CD4-positive, CD25-positive, alpha-beta regulatory T cell (primary cell): ENCODE measurements around the gene SGCD. TPM values are rescaled to one million over a fixed set of nuclear protein-coding genes. Genes with fewer than 3 reads are reported as not detected.

ENCODE experiments used
- ATAC-seq, 2 donors: fragments of 150-1000 bp; cut with Tn5 transposase; one replicate each; pipeline ENCODE4 v1.10.0; 2021; ENCODE audit warnings: low read depth in 2 of 2, moderate number of reproducible peaks in 2 of 2, moderate library complexity in 1 of 2
- DNase-seq, 3 donors: peaks; one replicate each; pipeline versions ENCODE4 v3.0.0 to v3.0.0-alpha.2; 2012 to 2022; ENCODE audit warnings: mixed read lengths in 1 of 3
- H3K27ac ChIP-seq: one replicate; pipeline ENCODE4 v1.7.0; 2013; ENCODE audit warnings: mild to moderate bottlenecking, low read length; ENCODE audit not compliant: insufficient read depth, poor library complexity, severe bottlenecking
- H3K27me3 ChIP-seq: one replicate; pipeline ENCODE4 v1.7.0; 2013; ENCODE audit warnings: low read length; ENCODE audit not compliant: control insufficient read depth, insufficient read depth
- H3K36me3 ChIP-seq: one replicate; pipeline ENCODE4 v1.7.0; 2013; ENCODE audit warnings: mild to moderate bottlenecking, low read length, moderate library complexity; ENCODE audit not compliant: control insufficient read depth, insufficient read depth
- H3K4me1 ChIP-seq: 2 replicates; pipeline ENCODE4 v1.7.0; 2013; ENCODE audit warnings: mild to moderate bottlenecking, low read length; ENCODE audit not compliant: insufficient read depth, control insufficient read depth, poor library complexity, severe bottlenecking
- H3K4me3 ChIP-seq: one replicate; pipeline ENCODE4 v1.7.0; 2013; ENCODE audit warnings: low read depth, mild to moderate bottlenecking, low read length, moderate library complexity
- H3K9me3 ChIP-seq, 2 experiments: 1 replicate in 1 of 2; 2 replicates in 1 of 2; pipeline ENCODE4 v1.7.0; 2013; ENCODE audit warnings: low read length in 2 of 2, mild to moderate bottlenecking in 1 of 2, moderate library complexity in 1 of 2; ENCODE audit not compliant: control insufficient read depth in 2 of 2
- H3K27ac Mint-ChIP-seq, 3 donors: one replicate each; pipeline ENCODE4 v1.8.0; 2020 to 2022; ENCODE audit warnings: mild to moderate bottlenecking in 3 of 3, mixed read lengths in 3 of 3, moderate library complexity in 2 of 3
- H3K27me3 Mint-ChIP-seq: one replicate; pipeline ENCODE4 v1.8.0; 2022; ENCODE audit warnings: mild to moderate bottlenecking, mixed read lengths
- H3K36me3 Mint-ChIP-seq: one replicate; pipeline ENCODE4 v1.8.0; 2020; ENCODE audit warnings: mixed read lengths
- H3K4me1 Mint-ChIP-seq, 4 donors: one replicate each; pipeline ENCODE4 v1.8.0; 2020 to 2022; ENCODE audit warnings: mixed read lengths in 4 of 4, mild to moderate bottlenecking in 1 of 4
- H3K4me3 Mint-ChIP-seq, 4 donors: one replicate each; pipeline ENCODE4 v1.8.0; 2020 to 2022; ENCODE audit warnings: mild to moderate bottlenecking in 4 of 4, mixed read lengths in 4 of 4, moderate library complexity in 3 of 4
- H3K9me3 Mint-ChIP-seq, 7 donors: one replicate each; pipeline ENCODE4 v1.8.0; 2020 to 2022; ENCODE audit warnings: mixed read lengths in 7 of 7, mild to moderate bottlenecking in 3 of 7, moderate library complexity in 2 of 7
- polyA plus RNA-seq, 4 donors: library from polyadenylated mRNA; unstranded; fragments of 300-500 nt; fragmentation: Illumina TruSeq; gene quantifications; one replicate each; pipeline ENCODE4 v1.2.3, GENCODE V29; 2021
- total RNA-seq: library from RNA; stranded (reverse); gene quantifications from one replicate; pipeline ENCODE4 v1.2.3, GENCODE V29; 2022

SGCD gene
- total and polyA plus RNA-seq, 5 donors from 2014 or later: not detected

- DNase-seq: no peak
- H3K27me3 Mint-ChIP-seq: peaks cover 5% of the 10 kb centered on the region
- Histone ChIP-seq H3K27ac (no peak overlapping the region), H3K9me3 (no peaks in the 10 kb centered on the region), H3K27me3 (peaks cover 2% of the 10 kb centered on the region), H3K4me3 (no peak overlapping the region), H3K36me3 (no peaks in the 10 kb centered on the region), H3K4me1 (no peaks in the 10 kb centered on the region)
- H3K4me1 Mint-ChIP-seq: no peaks in the 10 kb centered on the region
- peaks cover 0 to 2% (median 0%) of the 10 kb centered on the region in 7 donors for H3K9me3 Mint-ChIP-seq
- no peak overlapping the region for H3K27ac Mint-ChIP-seq
- H3K36me3 Mint-ChIP-seq: no peaks in the 10 kb centered on the region
- no peak for ATAC-seq
- no peak overlapping the region for H3K4me3 Mint-ChIP-seq
These were observed 234.7 kb downstream of the SGCD start for GRCh38 chr5:156561651-156562050.

GRCh38 chr5:156570615-156571014 is 243.7 kb downstream of the SGCD start:
- Mint-ChIP-seq H3K4me1 (no peaks in the 10 kb centered on the region), H3K36me3 (no peaks in the 10 kb centered on the region), H3K27ac (no peak overlapping the region), H3K27me3 (peaks cover 9% of the 10 kb centered on the region), H3K9me3 (peaks cover 0 to 3% (median 0%) of the 10 kb centered on the region in 7 donors), H3K4me3 (no peak overlapping the region)
- Histone ChIP-seq H3K27ac (no peak overlapping the region), H3K27me3 (no peaks in the 10 kb centered on the region), H3K9me3 (no peaks in the 10 kb centered on the region), H3K36me3 (no peaks in the 10 kb centered on the region), H3K4me3 (no peak overlapping the region), H3K4me1 (no peaks in the 10 kb centered on the region)
- ATAC-seq (no peak), DNase-seq (no peak)

- ATAC-seq (no peak), DNase-seq (no peak)
- H3K36me3 ChIP-seq: no peaks in the 10 kb centered on the region
- H3K27ac ChIP-seq: no peak overlapping the region
- Mint-ChIP-seq H3K4me3 (no peak overlapping the region), H3K36me3 (no peaks in the 10 kb centered on the region), H3K27ac (no peak overlapping the region), H3K27me3 (peaks cover 6% of the 10 kb centered on the region), H3K4me1 (no peaks in the 10 kb centered on the region), H3K9me3 (peaks cover 3 to 12% (median 5%) of the 10 kb centered on the region in 7 donors)
- H3K4me3 ChIP-seq: no peak overlapping the region
- H3K27me3 ChIP-seq: peaks cover 2% of the 10 kb centered on the region
- H3K9me3 ChIP-seq: no peaks in the 10 kb centered on the region
- H3K4me1 ChIP-seq: no peaks in the 10 kb centered on the region
These were observed 254.8 kb downstream of the SGCD start for GRCh38 chr5:156581725-156582124.

- H3K27me3 Mint-ChIP-seq: peaks cover 9% of the 10 kb centered on the region
These were observed 255.2 kb downstream of the SGCD start for GRCh38 chr5:156582193-156582598.

GRCh38 chr5:156584871-156585270 is 257.9 kb downstream of the SGCD start:
- Histone ChIP-seq H3K36me3 (no peaks in the 10 kb centered on the region), H3K4me1 (no peaks in the 10 kb centered on the region), H3K27ac (no peak overlapping the region), H3K4me3 (no peak overlapping the region), H3K9me3 (no peaks in the 10 kb centered on the region), H3K27me3 (peaks cover 2% of the 10 kb centered on the region)
- H3K27ac Mint-ChIP-seq: no peak overlapping the region
- no peak overlapping the region for H3K4me3 Mint-ChIP-seq
- no peaks in the 10 kb centered on the region for H3K4me1 Mint-ChIP-seq
- peaks cover 0 to 6% (median 3%) of the 10 kb centered on the region in 7 donors for H3K9me3 Mint-ChIP-seq
- peaks cover 9% of the 10 kb centered on the region for H3K27me3 Mint-ChIP-seq
- ATAC-seq: no peak
- no peaks in the 10 kb centered on the region for H3K36me3 Mint-ChIP-seq
- no peak for DNase-seq

More at GRCh38 chr5:156582193-156582598, 255.2 kb downstream of the SGCD start:
- no peak overlapping the region for H3K27ac ChIP-seq
- Mint-ChIP-seq H3K27ac (no peak overlapping the region), H3K36me3 (no peaks in the 10 kb centered on the region), H3K9me3 (peaks cover 3 to 12% (median 5%) of the 10 kb centered on the region in 7 donors), H3K4me1 (no peaks in the 10 kb centered on the region), H3K4me3 (no peak overlapping the region)
- DNase-seq: no peak
- no peaks in the 10 kb centered on the region for H3K9me3 ChIP-seq
- no peak overlapping the region for H3K4me3 ChIP-seq
- H3K4me1 ChIP-seq: no peaks in the 10 kb centered on the region
- ATAC-seq: no peak
- no peaks in the 10 kb centered on the region for H3K36me3 ChIP-seq
- peaks cover 2% of the 10 kb centered on the region for H3K27me3 ChIP-seq

- H3K4me3 Mint-ChIP-seq: no peak overlapping the region
- H3K36me3 Mint-ChIP-seq: no peaks in the 10 kb centered on the region
- H3K9me3 ChIP-seq: no peaks in the 10 kb centered on the region
- H3K27ac Mint-ChIP-seq: no peak overlapping the region
- DNase-seq: no peak
- peaks cover 2% of the 10 kb centered on the region for H3K27me3 ChIP-seq
- H3K4me3 ChIP-seq: no peak overlapping the region
- no peaks in the 10 kb centered on the region for H3K4me1 ChIP-seq
- H3K4me1 Mint-ChIP-seq: no peaks in the 10 kb centered on the region
- peaks cover 0 to 3% (median 0%) of the 10 kb centered on the region in 7 donors for H3K9me3 Mint-ChIP-seq
- H3K27ac ChIP-seq: no peak overlapping the region
- peaks cover 9% of the 10 kb centered on the region for H3K27me3 Mint-ChIP-seq
- no peak for ATAC-seq
- H3K36me3 ChIP-seq: no peaks in the 10 kb centered on the region
These were observed 259.0 kb downstream of the SGCD start for GRCh38 chr5:156585999-156586398.

- Mint-ChIP-seq H3K27me3 (peaks cover 9% of the 10 kb centered on the region), H3K9me3 (peaks cover 0 to 3% (median 0%) of the 10 kb centered on the region in 7 donors), H3K36me3 (no peaks in the 10 kb centered on the region), H3K4me1 (no peaks in the 10 kb centered on the region), H3K4me3 (no peak overlapping the region), H3K27ac (no peak overlapping the region)
- ATAC-seq (no peak), DNase-seq (no peak)
- Histone ChIP-seq H3K4me1 (no peaks in the 10 kb centered on the region), H3K4me3 (no peak overlapping the region), H3K36me3 (no peaks in the 10 kb centered on the region), H3K27me3 (peaks cover 2% of the 10 kb centered on the region), H3K9me3 (no peaks in the 10 kb centered on the region), H3K27ac (no peak overlapping the region)
These were observed 260.0 kb downstream of the SGCD start for GRCh38 chr5:156587012-156587411.

- no peak overlapping the region for H3K4me3 Mint-ChIP-seq
- no peaks in the 10 kb centered on the region for H3K9me3 ChIP-seq
- no peaks in the 10 kb centered on the region for H3K36me3 Mint-ChIP-seq
- H3K4me1 ChIP-seq: no peaks in the 10 kb centered on the region
- H3K27me3 ChIP-seq: no peaks in the 10 kb centered on the region
- no peaks in the 10 kb centered on the region for H3K4me1 Mint-ChIP-seq
- H3K27ac ChIP-seq: no peak overlapping the region
- ATAC-seq (no peak), DNase-seq (no peak)
- H3K4me3 ChIP-seq: no peak overlapping the region
- H3K9me3 Mint-ChIP-seq: peaks cover 0 to 3% (median 0%) of the 10 kb centered on the region in 7 donors
- no peaks in the 10 kb centered on the region for H3K36me3 ChIP-seq
- no peak overlapping the region for H3K27ac Mint-ChIP-seq
- peaks cover 7% of the 10 kb centered on the region for H3K27me3 Mint-ChIP-seq
These were observed 261.3 kb downstream of the SGCD start for GRCh38 chr5:156588306-156588705.
